Epithelial cell of prostate (primary cell): ENCODE measurements around the gene FHL1.
A peak's percentile ranks its signal among the peaks of the same experiment; 100 is the strongest.

Experiments
- DNase-seq: peaks from one replicate; pipeline ENCODE4 v3.0.0-alpha.2; 2011; ENCODE audit warnings: low read depth, low spot score
- H3K27ac ChIP-seq: fragments of 450-650 bp; 2 replicates; pipeline ENCODE4 v1.5.1; 2017; ENCODE audit warnings: mild to moderate bottlenecking

The FHL1 gene

GRCh38 chrX:136204571-136204970 lies 57.2 kb downstream of the FHL1 start:
- no peak for DNase-seq
- no peak overlapping the region for H3K27ac ChIP-seq

- no peak for DNase-seq
- H3K27ac ChIP-seq, result no peak overlapping the region
These were observed 58.6 kb downstream of the FHL1 start for GRCh38 chrX:136205882-136206380.

DNA sequence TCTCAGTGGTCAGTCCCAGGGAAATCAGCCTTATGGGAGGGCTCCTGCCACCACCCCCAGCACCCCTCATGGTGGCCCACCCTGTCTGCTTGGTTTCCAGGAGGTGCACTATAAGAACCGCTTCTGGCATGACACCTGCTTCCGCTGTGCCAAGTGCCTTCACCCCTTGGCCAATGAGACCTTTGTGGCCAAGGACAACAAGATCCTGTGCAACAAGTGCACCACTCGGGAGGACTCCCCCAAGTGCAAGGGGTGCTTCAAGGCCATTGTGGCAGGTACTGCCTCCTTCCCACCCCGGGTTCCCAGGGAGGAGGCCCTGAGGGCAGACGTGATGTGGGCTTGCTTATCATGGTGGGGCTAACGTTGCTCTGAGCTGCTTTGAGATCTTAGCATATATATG lies 59.6 kb downstream of the FHL1 start:
- no peak for DNase-seq
- no peak overlapping the region for H3K27ac ChIP-seq

GRCh38 chrX:136207546-136207945 lies 60.2 kb downstream of the FHL1 start:
- no peak for DNase-seq
- no peak overlapping the region for H3K27ac ChIP-seq

DNA sequence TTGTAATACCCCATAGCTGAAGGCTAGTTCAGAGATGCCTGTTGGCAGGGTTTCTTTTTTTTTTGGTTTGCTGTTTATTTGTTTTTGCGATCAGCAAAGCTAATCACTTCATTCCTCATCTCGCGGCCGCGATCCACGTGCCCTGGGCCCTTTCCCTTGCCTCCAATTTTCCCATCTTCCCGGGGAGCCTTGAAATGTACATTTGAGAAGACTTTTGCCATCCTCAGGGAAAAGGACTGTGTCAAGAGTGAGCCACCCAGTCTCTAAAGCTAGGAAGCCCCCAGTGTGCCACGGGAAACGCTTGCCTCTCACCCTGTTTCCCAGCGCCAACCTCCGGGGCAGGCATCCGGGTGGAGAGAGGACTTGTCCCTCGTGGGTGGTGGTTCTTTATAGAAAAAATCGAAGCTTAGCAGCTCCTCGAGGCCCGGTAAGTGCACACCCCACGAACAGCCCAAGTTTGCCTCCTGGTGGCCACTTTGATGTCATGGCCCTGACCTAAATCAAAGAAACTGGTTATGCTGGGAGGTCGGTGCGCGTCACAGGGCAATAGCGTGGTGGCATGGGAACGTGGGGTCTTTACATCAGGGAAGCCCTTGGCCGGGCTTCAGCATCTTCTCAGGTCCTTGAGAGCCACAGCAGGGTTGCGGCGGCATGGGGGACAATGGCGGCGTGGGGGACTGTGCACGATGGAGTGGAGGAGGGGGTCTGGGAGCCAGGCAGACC lies 61.8 kb downstream of the FHL1 start:
- DNase-seq, result no peak

GRCh38 chrX:136209751-136210150 lies 62.4 kb downstream of the FHL1 start:
- H3K27ac ChIP-seq, result no peak overlapping the region

More for the DNA sequence above, 61.8 kb downstream of the FHL1 start:
- H3K27ac ChIP-seq, result no peak overlapping the region

DNA sequence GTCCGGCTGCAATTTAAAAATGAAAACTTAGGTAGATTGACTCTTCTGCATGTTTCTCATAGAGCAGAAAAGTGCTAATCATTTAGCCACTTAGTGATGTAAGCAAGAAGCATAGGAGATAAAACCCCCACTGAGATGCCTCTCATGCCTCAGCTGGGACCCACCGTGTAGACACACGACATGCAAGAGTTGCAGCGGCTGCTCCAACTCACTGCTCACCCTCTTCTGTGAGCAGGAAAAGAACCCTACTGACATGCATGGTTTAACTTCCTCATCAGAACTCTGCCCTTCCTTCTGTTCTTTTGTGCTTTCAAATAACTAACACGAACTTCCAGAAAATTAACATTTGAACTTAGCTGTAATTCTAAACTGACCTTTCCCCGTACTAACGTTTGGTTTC lies 62.9 kb downstream of the FHL1 start:
- no peak overlapping the region for H3K27ac ChIP-seq
- DNase-seq, result no peak

More at GRCh38 chrX:136209751-136210150, 62.4 kb downstream of the FHL1 start:
- no peak for DNase-seq

GRCh38 chrX:136210806-136211205 lies 63.5 kb downstream of the FHL1 start:
- no peak overlapping the region for H3K27ac ChIP-seq

DNA sequence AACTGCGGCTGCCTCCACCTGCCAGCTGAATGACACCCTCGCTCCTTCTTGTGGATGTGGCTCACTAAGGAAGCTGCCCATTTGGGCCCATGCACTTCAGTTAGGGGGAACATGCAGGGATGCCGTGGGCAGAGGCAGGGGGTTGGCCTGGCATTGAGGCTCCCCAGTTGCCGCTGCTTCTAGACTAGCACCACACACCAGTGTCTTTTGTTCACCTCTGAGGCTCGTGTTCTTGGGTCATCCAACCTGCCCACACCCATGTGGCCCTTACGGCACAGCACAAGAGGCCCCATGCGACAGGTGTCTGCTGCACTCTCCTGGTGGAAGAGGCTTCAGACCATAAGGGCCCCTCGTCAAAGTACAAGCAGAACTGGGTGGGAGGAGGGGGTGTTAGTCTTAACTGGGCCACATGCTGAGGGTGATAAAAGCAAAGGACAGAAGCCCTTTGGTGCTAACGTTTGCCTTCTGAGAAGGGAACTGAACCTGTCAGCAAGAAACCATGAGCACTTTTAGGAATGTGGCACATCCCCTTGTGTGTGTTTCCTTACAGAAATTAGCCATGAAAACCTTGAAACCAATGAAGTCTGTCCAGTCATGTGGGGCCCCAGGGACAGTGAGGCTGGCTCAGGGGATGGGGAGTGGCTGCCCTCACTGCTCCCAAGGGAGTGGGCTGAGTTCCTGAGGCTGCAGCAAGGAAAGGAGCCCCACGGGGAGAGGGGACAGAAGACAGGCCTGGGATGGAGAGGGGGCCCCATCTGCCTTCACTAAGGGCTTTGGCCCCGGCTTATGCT lies 64.6 kb downstream of the FHL1 start:
- H3K27ac ChIP-seq, result no peak overlapping the region
- no peak for DNase-seq

More at GRCh38 chrX:136210806-136211205, 63.5 kb downstream of the FHL1 start:
- no peak for DNase-seq

GRCh38 chrX:136212557-136213111 lies 65.3 kb downstream of the FHL1 start:
- H3K27ac ChIP-seq, result no peak overlapping the region
- DNase-seq, result no peak

DNA sequence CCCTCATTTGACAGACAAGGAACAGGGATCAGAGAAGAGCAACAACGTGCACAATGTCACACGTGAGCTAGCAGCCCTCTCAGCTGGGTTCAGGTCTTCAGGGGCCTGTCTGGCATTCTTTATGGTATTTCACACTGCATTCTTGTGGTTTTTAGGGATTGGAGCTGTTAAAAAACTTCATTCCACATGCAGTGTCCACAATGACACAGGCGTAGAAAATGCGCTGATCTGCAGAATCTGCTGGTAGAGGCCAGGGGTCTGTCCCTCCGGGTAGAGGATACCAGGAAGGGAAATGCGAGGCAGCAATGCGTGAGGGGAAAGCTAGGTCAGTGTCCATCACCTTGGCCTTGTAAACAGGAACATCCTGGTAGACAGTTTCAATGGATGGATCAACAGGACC lies 67.2 kb downstream of the FHL1 start:
- no peak overlapping the region for H3K27ac ChIP-seq
- DNase-seq, result no peak

GRCh38 chrX:136215559-136215958 lies 68.2 kb downstream of the FHL1 start:
- H3K27ac ChIP-seq, result no peak overlapping the region
- DNase-seq, result no peak

DNA sequence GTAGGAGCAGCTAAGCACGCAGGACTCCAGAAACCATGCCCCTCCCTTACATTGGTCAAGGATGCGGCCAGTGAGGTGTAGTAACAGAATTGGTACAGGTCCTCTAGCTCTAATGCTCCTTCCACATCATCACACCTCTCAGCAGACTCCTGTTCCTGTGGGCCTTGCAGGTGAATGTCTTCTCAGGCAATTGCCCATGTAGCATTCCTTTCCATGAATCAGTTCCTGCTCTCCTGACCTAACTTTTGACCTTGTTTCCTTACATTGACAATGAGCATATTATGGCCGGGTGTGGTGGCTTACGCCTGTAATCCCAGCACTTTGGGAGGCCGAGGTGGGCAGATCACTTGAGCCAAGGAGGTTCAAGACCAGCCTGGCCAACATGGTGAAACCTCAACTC lies 72.6 kb downstream of the FHL1 start:
- DNase-seq, result no peak
- H3K27ac ChIP-seq, result no peak overlapping the region

DNA sequence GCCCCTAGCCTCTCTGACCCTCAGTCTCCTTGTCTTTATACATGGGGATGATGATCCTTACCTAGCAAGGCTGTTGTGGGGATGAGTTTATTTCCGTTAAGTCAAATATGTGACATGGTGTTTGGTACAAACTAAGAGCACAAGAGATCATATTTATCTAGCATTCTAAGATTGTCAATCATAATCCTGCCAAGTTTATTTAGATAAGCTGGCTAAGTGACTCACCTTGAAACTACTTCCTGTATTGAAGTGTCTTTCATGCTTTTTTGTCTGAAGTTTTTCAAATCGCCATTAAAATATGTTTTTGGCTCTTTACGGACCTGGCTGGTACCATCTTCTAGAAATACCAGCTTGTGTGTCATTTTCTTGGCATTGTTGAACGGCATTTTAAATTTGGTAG lies 73.2 kb downstream of the FHL1 start:
- no peak for DNase-seq

DNA sequence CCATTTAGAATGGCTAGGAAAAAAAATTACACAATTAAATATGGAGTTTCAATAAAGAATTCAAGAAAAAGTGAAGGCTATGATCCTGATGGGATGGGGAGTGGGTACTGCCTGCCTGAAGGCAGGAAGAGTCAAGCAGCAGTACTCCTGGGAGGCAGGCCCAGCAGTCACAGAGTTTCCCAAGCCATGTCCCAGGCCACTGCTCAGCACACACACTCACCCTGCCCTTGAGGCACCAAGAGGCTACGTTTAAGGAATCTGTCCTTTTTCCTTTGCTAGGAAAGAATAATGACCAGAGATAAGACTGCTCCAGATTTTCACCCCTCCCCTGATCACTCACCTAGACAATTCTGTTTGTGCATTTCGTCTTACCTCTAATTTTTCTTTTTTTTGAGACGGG lies 73.6 kb downstream of the FHL1 start:
- DNase-seq, result no peak
- H3K27ac ChIP-seq, result peak overlapping the region; percentile 50

More for the DNA sequence above, 73.2 kb downstream of the FHL1 start:
- H3K27ac ChIP-seq, result peak overlapping the region; percentile 50

DNA sequence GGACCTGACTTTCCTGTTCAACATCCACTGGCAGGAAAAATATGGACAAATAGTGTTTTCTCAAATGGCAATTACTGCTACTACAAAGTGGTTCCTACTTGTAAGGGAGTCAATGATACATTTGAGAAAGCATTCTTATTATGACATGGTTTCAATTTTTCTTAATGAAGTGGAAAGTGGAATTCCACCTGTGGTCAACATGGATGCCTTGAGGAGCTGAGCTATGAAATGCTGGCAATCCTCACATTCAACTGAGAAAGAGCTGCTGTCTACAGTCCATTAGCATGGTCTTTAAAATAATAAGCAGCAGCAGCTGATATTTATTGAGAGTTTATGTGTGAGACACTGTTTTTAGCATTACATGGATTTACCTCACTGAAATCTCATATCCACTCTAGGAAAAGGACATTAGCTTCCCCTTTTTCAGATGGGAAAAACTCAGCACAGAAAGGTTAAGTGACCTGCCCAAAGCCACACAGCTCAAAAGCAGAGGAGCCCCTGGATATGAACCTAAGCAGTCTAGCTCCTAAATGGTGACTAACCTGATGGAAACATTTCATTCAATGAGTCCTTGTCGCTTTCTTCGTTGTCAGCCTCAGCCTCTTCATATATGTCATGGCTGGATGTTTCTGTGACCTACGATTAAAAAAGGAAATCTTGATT lies 74.6 kb downstream of the FHL1 start:
- no peak for DNase-seq
- H3K27ac ChIP-seq, result no peak overlapping the region

GRCh38 chrX:136227074-136227473 lies 79.7 kb downstream of the FHL1 start:
- DNase-seq, result no peak
- H3K27ac ChIP-seq, result no peak overlapping the region

GRCh38 chrX:136227948-136228838 lies 80.9 kb downstream of the FHL1 start:
- no peak overlapping the region for H3K27ac ChIP-seq
- no peak for DNase-seq

GRCh38 chrX:136228839-136229207 lies 81.5 kb downstream of the FHL1 start:
- no peak overlapping the region for H3K27ac ChIP-seq

DNA sequence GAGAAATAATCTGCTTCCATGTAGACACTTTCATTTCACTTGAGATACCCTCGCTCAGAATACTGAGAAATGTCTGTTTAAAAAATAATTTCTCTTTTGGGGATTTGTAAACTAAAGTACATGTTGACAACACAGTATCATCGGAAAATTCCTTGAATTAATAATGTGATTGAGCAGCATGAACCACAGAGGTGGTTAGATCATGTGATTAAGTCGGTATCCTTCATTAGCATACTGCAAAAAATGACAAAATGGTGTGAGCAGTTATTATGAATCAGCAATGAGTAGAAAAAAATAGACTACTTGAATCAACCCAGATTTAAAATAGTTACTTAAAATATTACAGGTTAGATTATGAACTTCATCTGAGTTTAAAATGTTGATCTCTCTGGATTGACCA lies 89.7 kb downstream of the FHL1 start:
- no peak overlapping the region for H3K27ac ChIP-seq

More at GRCh38 chrX:136228839-136229207, 81.5 kb downstream of the FHL1 start:
- no peak for DNase-seq

More for the DNA sequence above, 89.7 kb downstream of the FHL1 start:
- no peak for DNase-seq
